HepG2 (cell line): ENCODE results near the gene GALNT18. TPM values are rescaled to one million over a fixed set of nuclear protein-coding genes. Genes with fewer than 3 reads are reported as not detected.

Experiments used
- ATAC-seq: fragments of 200-7000 bp; cut with Tn5 transposase; 3 replicates; pipeline ENCODE4 v1.9.1; 2020; ENCODE audit warnings: mild to moderate bottlenecking, moderate library complexity
- BruUV-seq: library from RNA; stranded (reverse); fragments of 400-500 nt; replicated peaks from 2 replicates; lab custom pipeline; 2021; lab: Mats Ljungman, UMichigan
- CTCF ChIA-PET: fragments of 300-600 bp; formaldehyde crosslinking; extraction: SDS; loops from one replicate; lab custom pipeline; 2021; ENCODE audit warnings: low total read pairs, inconsistent platforms, low intra/inter-chr PET ratio; lab: Yijun Ruan, JAX
- POLR2A ChIA-PET: fragments of 350-600 bp; sonication (Branson Sonifier 250); formaldehyde crosslinking; loops from one replicate; lab custom pipeline; 2020; ENCODE audit warnings: antibody characterized with exemption, inconsistent platforms; lab: Yijun Ruan, JAX
- DNase-seq: peaks from one replicate; pipeline ENCODE4 v3.0.0-alpha.2; 2015; ENCODE audit warnings: low spot score
- FAIRE-seq: peaks from 3 replicates; lab custom pipeline; 2011; peaks lifted over from hg19 to GRCh38; lab: Jason Lieb, UNC
- H2AFZ ChIP-seq: one replicate; pipeline ENCODE4 v1.6.1; 2011; ENCODE audit warnings: low read length, inconsistent platforms
- H3K27ac ChIP-seq: fragments of 300-600 bp; 3 replicates; pipeline ENCODE4 v1.8.0; 2011; ENCODE audit warnings: mixed run types, mild to moderate bottlenecking, mixed read lengths, low read length, inconsistent platforms; ENCODE audit not compliant: insufficient read depth; ENCODE audit errors: extremely low read length
- H3K27me3 ChIP-seq, 2 experiments: fragments of 200-600 bp in 1 of 2; 2 replicates in 1 of 2; 3 replicates in 1 of 2; pipeline versions ENCODE4 v1.6.0 to v1.8.0; 2011; ENCODE audit warnings: low read length in 2 of 2, mild to moderate bottlenecking in 2 of 2, moderate library complexity in 2 of 2, inconsistent platforms in 1 of 2; ENCODE audit not compliant: insufficient read depth in 2 of 2, control insufficient read depth in 1 of 2
- H3K36me3 ChIP-seq, 2 experiments: fragments of 200-600 bp in 1 of 2; replicated peaks in 1 of 2; 2 replicates in 1 of 2; 3 replicates in 1 of 2; pipeline versions ENCODE4 v1.5.1 to v1.8.0; 2011; ENCODE audit warnings: low read length in 2 of 2, inconsistent platforms in 1 of 2; ENCODE audit not compliant: insufficient read depth in 2 of 2, control insufficient read depth in 1 of 2
- H3K4me1 ChIP-seq: 2 replicates; pipeline ENCODE4 v1.5.1; 2012; ENCODE audit warnings: low read length, inconsistent platforms; ENCODE audit not compliant: insufficient read depth
- H3K4me2 ChIP-seq: 2 replicates; pipeline ENCODE4 v1.6.0; 2011; ENCODE audit warnings: low read depth, low read length, inconsistent platforms
- H3K4me3 ChIP-seq, 3 experiments: fragments of 200-600 bp in 1 of 3; sonication (generic), shearing (Covaris generic) in 1 of 3; replicated peaks in 1 of 3; 2 replicates each; pipeline ENCODE4 v1.5.1; 2011 to 2016; ENCODE audit warnings: low read length in 3 of 3, inconsistent platforms in 2 of 3, low read depth in 2 of 3, mild to moderate bottlenecking in 2 of 3, control low read depth in 1 of 3, mixed read lengths in 1 of 3; ENCODE audit not compliant: insufficient read depth in 1 of 3
- H3K79me2 ChIP-seq: one replicate; pipeline ENCODE4 v1.6.1; 2011; ENCODE audit warnings: low read length, inconsistent platforms; ENCODE audit not compliant: insufficient read depth
- H3K9ac ChIP-seq: 2 replicates; pipeline ENCODE4 v1.6.0; 2011; ENCODE audit warnings: mild to moderate bottlenecking, low read depth, low read length, inconsistent platforms; ENCODE audit not compliant: insufficient read depth
- H3K9me3 ChIP-seq: 2 replicates; pipeline ENCODE4 v1.5.1; 2012; ENCODE audit warnings: mild to moderate bottlenecking, low read length
- H4K20me1 ChIP-seq: 2 replicates; pipeline ENCODE4 v1.6.0; 2011; ENCODE audit warnings: inconsistent platforms, mild to moderate bottlenecking, low read length, moderate library complexity; ENCODE audit not compliant: insufficient read depth
- KAT2B ChIP-seq: fragments of 150-350 bp; IDR thresholded peaks from 2 replicates; pipeline ENCODE4 v1.6.1; 2014; ENCODE audit warnings: low read depth, low read length, borderline replicate concordance
- MXD1 ChIP-seq: sonication (generic); formaldehyde crosslinking; IDR thresholded peaks from 2 replicates; pipeline ENCODE4 v1.4.0; 2020; ENCODE audit warnings: mild to moderate bottlenecking, missing genetic modification reagents
- PPARG ChIP-seq: conservative IDR thresholded peaks from 2 replicates; pipeline ENCODE4 v1.6.1; 2016; ENCODE audit warnings: missing biosample characterization, missing genetic modification reagents
- ZNF407 ChIP-seq: sonication (generic); formaldehyde crosslinking; IDR thresholded peaks from one replicate; pipeline ENCODE4 v1.5.1; 2020; ENCODE audit warnings: mild to moderate bottlenecking, missing genetic modification reagents; ENCODE audit errors: not compliant biosample characterization
- ZNF784 ChIP-seq: sonication (generic); formaldehyde crosslinking; IDR thresholded peaks from 2 replicates; pipeline ENCODE4 v1.5.1; 2020; ENCODE audit warnings: missing genetic modification reagents, mild to moderate bottlenecking, borderline replicate concordance
- WGBS: methylation state at CpG from one replicate; pipeline ENCODE4 v1.1.6; 2017; ENCODE audit warnings: low lambda C conversion rate; 5-methylcytosine and 5-hydroxymethylcytosine counted together
- in situ Hi-C: cut with HindIII; loops from 2 replicates; pipeline ENCODE4 v1.10.0; 2017; ENCODE audit warnings: low pct_unique_long_range_greater_than_20kb; ENCODE audit not compliant: extremely low pct_ligation_motif_present
- intact Hi-C: fragments of 100-400 bp; cut with micrococcal nuclease; formaldehyde crosslinking; loops from one replicate; pipeline ENCODE4 v1.10.0; 2022; ENCODE audit not compliant: unreplicated experiment
- polyA plus RNA-seq, 8 experiments: library from polyadenylated mRNA; depleted of rRNA in 3 of 8; stranded (reverse) in 7 of 8; unstranded in 1 of 8; fragments of >200 nt; fragmentation: Illumina TruSeq in 4 of 8; extraction: Trizol in 4 of 8; gene quantifications; 2 replicates each; pipeline versions ENCODE4 v1.2.1 to v1.2.3, GENCODE V29; 2011 to 2016; ENCODE audit warnings: low read depth in 4 of 8, missing spikeins in 1 of 8, mixed read lengths in 1 of 8; ENCODE audit not compliant: insufficient read depth in 1 of 8
- total RNA-seq, 5 experiments: library from RNA; depleted of rRNA; stranded (reverse); fragments of >200 nt; fragmentation: Illumina TruSeq; extraction: Trizol; gene quantifications; 2 replicates each; pipeline ENCODE4 v1.2.3, GENCODE V29; 2016; ENCODE audit warnings: low read depth in 1 of 5

Gene GALNT18
- total and polyA plus RNA-seq, 2 of the 13 experiments (the other 11 are each of a cell fraction or from before 2014, with no cell fraction given): 0.11 TPM; not detected in 1

GRCh38 chr11:11670574-11670973 is 48.8 kb upstream of the GALNT18 start:
- intact Hi-C loops: no loop called here
- Histone ChIP-seq H3K27ac (no peak overlapping the region), H3K9me3 (no peaks in the 10 kb centered on the region), H3K9ac (no peak overlapping the region), H3K36me3 (no peaks in the 10 kb centered on the region), H3K27me3 (peaks cover 0 to 39% of the 10 kb centered on the region in 2 experiments; a peak in 3 of 5 replicates), H3K79me2 (no peaks in the 10 kb centered on the region), H3K4me1 (no peaks in the 10 kb centered on the region), H4K20me1 (no peaks in the 10 kb centered on the region), H2AFZ (no peak overlapping the region), H3K4me3 (no peak overlapping the region), H3K4me2 (no peak overlapping the region)
- CTCF ChIA-PET: no interaction called here
- no peak for ATAC-seq
- 0% methylated on average over 5 of the region's 5 CpGs for WGBS
- in situ Hi-C loops: no loop called here
- TF ChIP-seq ZNF407: no peak
- TF ChIP-seq PPARG: no peak
- TF ChIP-seq MXD1 (CRISPR knock-in tag): no peak
- no peak for TF ChIP-seq ZNF784 (CRISPR knock-in tag)
- TF ChIP-seq KAT2B: no peak
- DNase-seq: no peak
- no peak for FAIRE-seq
- POLR2A ChIA-PET: no interaction called here
- no TSS peak for BruUV-seq
